H9 (cell line): ENCODE results near the gene PMAIP1. TPM values are rescaled to one million over a fixed set of nuclear protein-coding genes. Genes with fewer than 3 reads are reported as not detected.

Source experiments
- DNase-seq: peaks from one replicate; pipeline ENCODE4 v3.0.0-alpha.2; 2017
- H2AFZ ChIP-seq: one replicate; pipeline ENCODE4 v1.6.1; 2013; ENCODE audit warnings: mild to moderate bottlenecking, low read length, control low read depth, moderate library complexity
- H2AK5ac ChIP-seq: 2 replicates; pipeline ENCODE4 v1.6.1; 2013; ENCODE audit warnings: low read length, control low read depth, mixed read lengths; ENCODE audit not compliant: insufficient read length
- H2BK120ac ChIP-seq: one replicate; pipeline ENCODE4 v1.6.1; 2013; ENCODE audit warnings: low read depth, mild to moderate bottlenecking, low read length, control low read depth, inconsistent platforms; ENCODE audit not compliant: poor library complexity, severe bottlenecking
- H2BK12ac ChIP-seq: 2 replicates; pipeline ENCODE4 v1.6.1; 2013; ENCODE audit warnings: low read length, control low read depth, mixed read lengths, low read depth; ENCODE audit not compliant: insufficient read length
- H2BK15ac ChIP-seq: 2 replicates; pipeline ENCODE4 v1.6.1; 2013; ENCODE audit warnings: low read depth, low read length, control low read depth
- H2BK20ac ChIP-seq: one replicate; pipeline ENCODE4 v1.6.1; 2013; ENCODE audit warnings: low read depth, mild to moderate bottlenecking, low read length, control low read depth, inconsistent platforms; ENCODE audit not compliant: poor library complexity, severe bottlenecking
- H2BK5ac ChIP-seq: 2 replicates; pipeline ENCODE4 v1.6.1; 2013; ENCODE audit warnings: low read length, control low read depth, mixed read lengths; ENCODE audit not compliant: insufficient read length
- H3K14ac ChIP-seq: 2 replicates; pipeline ENCODE4 v1.6.1; 2013; ENCODE audit warnings: low read length, control low read depth; ENCODE audit not compliant: insufficient read depth
- H3K18ac ChIP-seq: 2 replicates; pipeline ENCODE4 v1.6.1; 2013; ENCODE audit warnings: low read depth, mild to moderate bottlenecking, mixed read lengths, low read length, control low read depth; ENCODE audit not compliant: insufficient read length
- H3K23ac ChIP-seq: 2 replicates; pipeline ENCODE4 v1.6.1; 2013; ENCODE audit warnings: low read length, control low read depth, mixed read lengths, low read depth; ENCODE audit not compliant: insufficient read length
- H3K23me2 ChIP-seq: 2 replicates; pipeline ENCODE4 v1.6.1; 2013; ENCODE audit warnings: low read depth, mild to moderate bottlenecking, mixed read lengths, low read length, control low read depth; ENCODE audit not compliant: insufficient read length, poor library complexity, severe bottlenecking
- H3K27ac ChIP-seq: 2 replicates; pipeline ENCODE4 v1.5.1; 2013; ENCODE audit warnings: low read length, control low read depth, mixed read lengths, low read depth; ENCODE audit not compliant: insufficient read length
- H3K27me3 ChIP-seq: 2 replicates; pipeline ENCODE4 v1.6.1; 2013; ENCODE audit warnings: low read length, control low read depth, inconsistent platforms; ENCODE audit not compliant: insufficient read depth
- H3K4ac ChIP-seq: 2 replicates; pipeline ENCODE4 v1.6.1; 2013; ENCODE audit warnings: low read depth, mild to moderate bottlenecking, control low read depth, inconsistent platforms, low read length, moderate library complexity
- H3K4me1 ChIP-seq: 2 replicates; pipeline ENCODE4 v1.6.1; 2013; ENCODE audit warnings: low read length, control low read depth, inconsistent platforms; ENCODE audit not compliant: insufficient read depth
- H3K4me2 ChIP-seq: 2 replicates; pipeline ENCODE4 v1.6.1; 2013; ENCODE audit warnings: low read length, control low read depth, mixed read lengths; ENCODE audit not compliant: insufficient read length, insufficient read depth
- H3K56ac ChIP-seq: 2 replicates; pipeline ENCODE4 v1.6.1; 2013; ENCODE audit warnings: low read depth, mild to moderate bottlenecking, mixed read lengths, low read length, control low read depth; ENCODE audit not compliant: insufficient read length
- H3K79me1 ChIP-seq: 2 replicates; pipeline ENCODE4 v1.6.1; 2013; ENCODE audit warnings: low read depth, mild to moderate bottlenecking, moderate library complexity, low read length, control low read depth, inconsistent platforms; ENCODE audit not compliant: insufficient read depth, poor library complexity, severe bottlenecking
- H3K79me2 ChIP-seq: 2 replicates; pipeline ENCODE4 v1.6.1; 2013; ENCODE audit warnings: low read length, control low read depth, inconsistent platforms; ENCODE audit not compliant: insufficient read depth
- H3K9ac ChIP-seq: 2 replicates; pipeline ENCODE4 v1.6.1; 2013; ENCODE audit warnings: low read length, control low read depth, mixed read lengths; ENCODE audit not compliant: insufficient read length; ENCODE audit errors: extremely low read depth
- H3K9me3 ChIP-seq: one replicate; pipeline ENCODE4 v1.6.1; 2013; ENCODE audit warnings: low read depth, low read length, inconsistent platforms; ENCODE audit not compliant: control insufficient read depth
- H3T11ph ChIP-seq: one replicate; pipeline ENCODE4 v1.6.1; 2013; ENCODE audit warnings: mild to moderate bottlenecking, low read length, control low read depth, inconsistent platforms
- H4K20me1 ChIP-seq: one replicate; pipeline ENCODE4 v1.6.1; 2013; ENCODE audit not compliant: control insufficient read depth, insufficient read length, insufficient read depth
- H4K5ac ChIP-seq: 2 replicates; pipeline ENCODE4 v1.6.1; 2013; ENCODE audit warnings: low read depth, mild to moderate bottlenecking, mixed read lengths, low read length, control low read depth; ENCODE audit not compliant: insufficient read length
- H4K8ac ChIP-seq: replicated peaks from 2 replicates; pipeline ENCODE4 v1.6.1; 2013; ENCODE audit warnings: low read length, control low read depth, mixed read lengths, low read depth; ENCODE audit not compliant: insufficient read length
- H4K91ac ChIP-seq: 2 replicates; pipeline ENCODE4 v1.6.1; 2013; ENCODE audit warnings: low read depth, mild to moderate bottlenecking, moderate library complexity, mixed read lengths, low read length, control low read depth; ENCODE audit not compliant: insufficient read length
- H3K27ac Mint-ChIP-seq, 3 experiments: 2 replicates in 2 of 3; 3 replicates in 1 of 3; pipeline ENCODE4 v1.8.0; 2020 to 2021; ENCODE audit warnings: mixed read lengths in 3 of 3, mild to moderate bottlenecking in 1 of 3, moderate library complexity in 1 of 3
- H3K27me3 Mint-ChIP-seq: 2 replicates; pipeline ENCODE4 v1.8.0; 2021; ENCODE audit warnings: low read depth, mild to moderate bottlenecking, moderate library complexity, mixed read lengths
- H3K36me3 Mint-ChIP-seq, 3 experiments: 2 replicates in 2 of 3; 3 replicates in 1 of 3; pipeline ENCODE4 v1.8.0; 2020 to 2021; ENCODE audit warnings: low read depth in 3 of 3, mixed read lengths in 3 of 3; ENCODE audit not compliant: insufficient read depth in 1 of 3
- H3K4me1 Mint-ChIP-seq, 2 experiments: 2 replicates each; pipeline ENCODE4 v1.8.0; 2020; ENCODE audit warnings: mixed read lengths in 2 of 2
- H3K4me3 Mint-ChIP-seq, 2 experiments: 2 replicates in 1 of 2; 3 replicates in 1 of 2; pipeline ENCODE4 v1.8.0; 2020 to 2021; ENCODE audit warnings: mild to moderate bottlenecking in 2 of 2, mixed read lengths in 2 of 2, moderate library complexity in 1 of 2
- H3K9me3 Mint-ChIP-seq, 2 experiments: 2 replicates in 1 of 2; 3 replicates in 1 of 2; pipeline ENCODE4 v1.8.0; 2020; ENCODE audit warnings: mild to moderate bottlenecking in 2 of 2, mixed read lengths in 2 of 2, moderate library complexity in 1 of 2
- WGBS: extraction: QIAGEN DNeasy Blood & Tissue Kit; methylation state at CpG from one replicate; pipeline ENCODE4 v1.1.7; 2013; ENCODE audit warnings: missing lambda C conversion rate, low lambda C conversion rate, mixed read lengths; ENCODE audit not compliant: insufficient read length; ENCODE audit errors: extremely low coverage; 5-methylcytosine and 5-hydroxymethylcytosine counted together
- total RNA-seq: library from RNA; stranded (reverse); gene quantifications from 2 replicates; pipeline ENCODE4 v1.2.1, GENCODE V29; 2021
- TF ChIP-seq, protein P1 (sequence below): fragments of 200-600 bp; sonication (generic); conservative IDR thresholded peaks from 3 replicates; pipeline ENCODE4 v1.8.0; 2021; ENCODE audit warnings: antibody characterized with exemption, mild to moderate bottlenecking

Gene PMAIP1
- total RNA-seq, 1 experiment from 2014 or later, result 152 TPM

DNA sequence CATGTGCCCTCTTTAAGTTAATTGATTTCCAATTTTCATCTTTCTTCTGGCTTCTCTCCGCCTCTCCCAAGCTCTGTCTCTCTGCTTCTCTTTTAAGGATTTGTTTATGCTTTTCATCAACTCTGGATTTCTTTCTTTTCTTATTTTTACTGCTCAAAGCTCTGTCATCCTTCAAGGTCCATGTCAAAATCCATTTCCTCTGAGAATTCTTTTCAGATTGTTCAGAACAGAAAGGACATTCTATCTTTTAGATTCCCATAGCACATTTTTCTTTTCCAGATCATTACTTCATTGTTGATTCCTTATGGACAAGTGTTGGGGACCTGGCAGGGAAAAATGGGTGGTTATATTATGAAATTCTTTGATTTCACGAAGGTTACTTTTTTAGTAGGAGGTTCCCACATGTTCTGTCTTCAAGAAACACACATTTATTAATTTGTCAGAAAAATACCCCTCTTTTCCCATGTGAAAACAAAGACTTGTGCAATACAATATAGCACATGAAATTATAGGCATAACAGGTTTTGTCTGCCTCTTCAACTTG is 12.3 kb downstream of the PMAIP1 start:
- Histone ChIP-seq H3K79me1 (no peaks in the 10 kb centered on the region), H4K8ac (no peak overlapping the region), H2BK15ac (no peak overlapping the region), H3T11ph (no peak overlapping the region), H2BK20ac (no peak overlapping the region), H2BK120ac (no peak overlapping the region), H3K9ac (no peak overlapping the region), H3K56ac (no peak overlapping the region), H3K23me2 (no peaks in the 10 kb centered on the region), H3K23ac (no peak overlapping the region), H3K27ac (no peak overlapping the region), H3K4me1 (peaks cover 5% of the 10 kb centered on the region), H3K18ac (no peak overlapping the region), H3K4ac (no peak overlapping the region), H3K27me3 (no peaks in the 10 kb centered on the region), H2BK5ac (no peak overlapping the region), H4K20me1 (no peaks in the 10 kb centered on the region), H3K79me2 (no peaks in the 10 kb centered on the region), H3K9me3 (no peaks in the 10 kb centered on the region), H4K5ac (no peak overlapping the region), H2AK5ac (no peak overlapping the region), H4K91ac (no peak overlapping the region), H3K4me2 (no peak overlapping the region), H2BK12ac (no peak overlapping the region), H3K14ac (no peak overlapping the region), H2AFZ (no peak overlapping the region)
- DNase-seq, result no peak
- Mint-ChIP-seq H3K4me3 (no peak overlapping the region), H3K27ac (no peak overlapping the region), H3K36me3 (no peaks in the 10 kb centered on the region), H3K27me3 (no peaks in the 10 kb centered on the region; the same call in 1 of the 2 replicates), H3K4me1 (peaks cover 31 to 32% of the 10 kb centered on the region in 2 experiments), H3K9me3 (no peaks in the 10 kb centered on the region; a peak in 2 of 5 replicates)
- no CpG with 5 or more reads among the region's 2 CpGs for WGBS
- TF ChIP-seq, protein P1, sequence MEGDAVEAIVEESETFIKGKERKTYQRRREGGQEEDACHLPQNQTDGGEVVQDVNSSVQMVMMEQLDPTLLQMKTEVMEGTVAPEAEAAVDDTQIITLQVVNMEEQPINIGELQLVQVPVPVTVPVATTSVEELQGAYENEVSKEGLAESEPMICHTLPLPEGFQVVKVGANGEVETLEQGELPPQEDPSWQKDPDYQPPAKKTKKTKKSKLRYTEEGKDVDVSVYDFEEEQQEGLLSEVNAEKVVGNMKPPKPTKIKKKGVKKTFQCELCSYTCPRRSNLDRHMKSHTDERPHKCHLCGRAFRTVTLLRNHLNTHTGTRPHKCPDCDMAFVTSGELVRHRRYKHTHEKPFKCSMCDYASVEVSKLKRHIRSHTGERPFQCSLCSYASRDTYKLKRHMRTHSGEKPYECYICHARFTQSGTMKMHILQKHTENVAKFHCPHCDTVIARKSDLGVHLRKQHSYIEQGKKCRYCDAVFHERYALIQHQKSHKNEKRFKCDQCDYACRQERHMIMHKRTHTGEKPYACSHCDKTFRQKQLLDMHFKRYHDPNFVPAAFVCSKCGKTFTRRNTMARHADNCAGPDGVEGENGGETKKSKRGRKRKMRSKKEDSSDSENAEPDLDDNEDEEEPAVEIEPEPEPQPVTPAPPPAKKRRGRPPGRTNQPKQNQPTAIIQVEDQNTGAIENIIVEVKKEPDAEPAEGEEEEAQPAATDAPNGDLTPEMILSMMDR, result no peak
